HCT116 (cell line): ENCODE results near the gene SND1. TPM values are rescaled to one million over a fixed set of nuclear protein-coding genes. Genes with fewer than 3 reads are reported as not detected.
A peak's percentile ranks its signal among the peaks of the same experiment; 100 is the strongest.

Experiments
- ATAC-seq: fragments of 200-7000 bp; cut with Tn5 transposase; 2 replicates; pipeline ENCODE4 v1.9.1; 2020; ENCODE audit warnings: mild to moderate bottlenecking, moderate library complexity
- BruUV-seq: library from RNA; stranded (reverse); fragments of 400-500 nt; replicated peaks from 2 replicates; lab custom pipeline; 2021; lab: Mats Ljungman, UMichigan
- CTCF ChIA-PET: fragments of 300-600 bp; sonication (Branson Sonifier 250); formaldehyde crosslinking; loops from one replicate; lab custom pipeline; 2021; ENCODE audit warnings: antibody characterized with exemption; lab: Charles Lee
- POLR2A ChIA-PET: fragments of 300-600, 350-600 bp; sonication (Branson Sonifier 250); formaldehyde crosslinking; loops from one replicate; lab custom pipeline; 2021; ENCODE audit warnings: antibody characterized with exemption; lab: Charles Lee
- RAD21 ChIA-PET, 2 experiments: fragments of 300-600 bp; sonication (Branson Sonifier 250); formaldehyde crosslinking; loops; one replicate each; lab custom pipeline; 2023; ENCODE audit warnings: low total read pairs in 2 of 2; ENCODE audit not compliant: uncharacterized antibody in 2 of 2, unreplicated experiment in 2 of 2, low non-redundant PET in 1 of 2; lab: Charles Lee
- DNase-seq: peaks from one replicate; pipeline ENCODE4 v3.0.0-alpha.2; 2010; ENCODE audit warnings: low read depth, low spot score
- H2AFZ ChIP-seq: fragments of 200-600 bp; shearing (Covaris generic), sonication (generic); 2 replicates; pipeline ENCODE4 v1.6.1; 2017; ENCODE audit warnings: low read depth, mixed run types, mixed read lengths, antibody characterized with exemption, low read length; ENCODE audit not compliant: poor library complexity, severe bottlenecking
- H3K27ac ChIP-seq: 2 replicates; pipeline ENCODE4 v1.5.1; 2012; ENCODE audit warnings: low read depth, low read length
- H3K27me3 ChIP-seq: fragments of 200-600 bp; sonication (generic); 2 replicates; pipeline ENCODE4 v1.6.1; 2016; ENCODE audit warnings: mixed run types, low read length, mixed read lengths; ENCODE audit not compliant: insufficient read depth
- H3K36me3 ChIP-seq, 2 experiments: fragments of 200-500 bp in 1 of 2; fragments of 200-600 bp in 1 of 2; sonication (Bioruptor generic) in 1 of 2; sonication (generic) in 1 of 2; 2 replicates each; pipeline versions ENCODE4 v1.5.1 to v1.6.1; 2014 to 2016; ENCODE audit warnings: low read length in 2 of 2, inconsistent platforms in 1 of 2, mixed read lengths in 1 of 2, mixed run types in 1 of 2; ENCODE audit not compliant: insufficient read depth in 2 of 2, control insufficient read depth in 1 of 2
- H3K4me1 ChIP-seq, 2 experiments: fragments of 200-600 bp in 1 of 2; sonication (generic) in 1 of 2; 2 replicates each; pipeline versions ENCODE4 v1.5.1 to v1.6.1; 2012 to 2017; ENCODE audit warnings: low read length in 2 of 2, inconsistent platforms in 1 of 2, mild to moderate bottlenecking in 1 of 2, mixed read lengths in 1 of 2, mixed run types in 1 of 2, moderate library complexity in 1 of 2; ENCODE audit not compliant: insufficient read depth in 2 of 2, control insufficient read depth in 1 of 2
- H3K4me2 ChIP-seq: fragments of 200-600 bp; sonication (generic); 2 replicates; pipeline ENCODE4 v1.6.1; 2017; ENCODE audit warnings: mixed run types, low read length, mixed read lengths
- H3K4me3 ChIP-seq, 2 experiments: fragments of 200-600 bp in 1 of 2; sonication (generic) in 1 of 2; replicated peaks in 1 of 2; 2 replicates each; pipeline ENCODE4 v1.5.1; 2011 to 2016; ENCODE audit warnings: low read length in 2 of 2, control low read depth in 1 of 2, low read depth in 1 of 2, mild to moderate bottlenecking in 1 of 2, mixed read lengths in 1 of 2, mixed run types in 1 of 2
- H3K79me2 ChIP-seq: fragments of 200-600 bp; sonication (generic); 2 replicates; pipeline ENCODE4 v1.6.1; 2017; ENCODE audit warnings: mild to moderate bottlenecking, mixed run types, low read length, moderate library complexity, mixed read lengths; ENCODE audit not compliant: insufficient read depth
- H3K9ac ChIP-seq: fragments of 200-600 bp; sonication (generic); 2 replicates; pipeline ENCODE4 v1.6.1; 2016; ENCODE audit warnings: low read length, mixed read lengths
- H3K9me2 ChIP-seq: fragments of 200-600 bp; sonication (generic), shearing (Covaris generic); 2 replicates; pipeline ENCODE4 v1.6.1; 2017; ENCODE audit warnings: mixed run types, mild to moderate bottlenecking, moderate library complexity; ENCODE audit not compliant: insufficient read depth
- H3K9me3 ChIP-seq, 2 experiments: fragments of 200-500 bp in 1 of 2; fragments of 200-600 bp in 1 of 2; sonication (Bioruptor generic) in 1 of 2; sonication (generic) in 1 of 2; 2 replicates each; pipeline ENCODE4 v1.6.1; 2014 to 2017; ENCODE audit warnings: low read length in 2 of 2, mixed read lengths in 2 of 2, inconsistent platforms in 1 of 2, low read depth in 1 of 2, mild to moderate bottlenecking in 1 of 2, mixed run types in 1 of 2, moderate library complexity in 1 of 2; ENCODE audit not compliant: control insufficient read depth in 1 of 2, insufficient read depth in 1 of 2
- H4K20me1 ChIP-seq: fragments of 200-600 bp; sonication (generic), shearing (Covaris generic); 2 replicates; pipeline ENCODE4 v1.6.1; 2017; ENCODE audit warnings: mixed run types, mild to moderate bottlenecking, moderate library complexity; ENCODE audit not compliant: insufficient read depth
- CBX3 ChIP-seq: IDR thresholded peaks from 2 replicates; pipeline ENCODE4 v1.6.1; 2012; ENCODE audit warnings: low read depth
- EGR1 ChIP-seq: IDR thresholded peaks from 2 replicates; pipeline ENCODE4 v1.6.1; 2012; ENCODE audit warnings: low read depth
- ELF1 ChIP-seq: IDR thresholded peaks from 2 replicates; pipeline ENCODE4 v1.6.1; 2012; ENCODE audit warnings: low read depth, borderline replicate concordance
- POLR2A ChIP-seq: IDR thresholded peaks from 2 replicates; pipeline ENCODE4 v1.7.0; 2011; ENCODE audit warnings: borderline replicate concordance; ENCODE audit not compliant: insufficient read depth, insufficient read length; ENCODE audit errors: extremely low read depth
- REST ChIP-seq: IDR thresholded peaks from 2 replicates; pipeline ENCODE4 v1.6.1; 2012; ENCODE audit warnings: low read depth
- SP1 ChIP-seq: IDR thresholded peaks from 2 replicates; pipeline ENCODE4 v1.6.1; 2012; ENCODE audit warnings: low read depth
- intact Hi-C: fragments of 100-400 bp; cut with micrococcal nuclease; formaldehyde crosslinking; loops from 2 replicates; pipeline ENCODE4 v1.10.0; 2022
- total RNA-seq: library from RNA; stranded (reverse); gene quantifications from one replicate; pipeline ENCODE4 v1.2.1, GENCODE V29; 2021; ENCODE audit not compliant: unreplicated experiment

SND1 gene
- total RNA-seq, 1 experiment from 2014 or later = 169 TPM

GRCh38 chr7:127620406-127621233, 31.4 kb upstream of the SND1 start:
- Histone ChIP-seq H3K4me1 (no peaks in the 10 kb centered on the region), H3K9ac (no peak overlapping the region), H3K4me2 (no peak overlapping the region), H3K36me3 (no peaks in the 10 kb centered on the region), H3K79me2 (no peaks in the 10 kb centered on the region), H2AFZ (no peak overlapping the region), H3K27ac (no peak overlapping the region), H3K4me3 (no peak overlapping the region), H3K27me3 (peaks cover 78% of the 10 kb centered on the region), H4K20me1 (no peaks in the 10 kb centered on the region), H3K9me3 (no peaks in the 10 kb centered on the region)
- DNase-seq (no peak), ATAC-seq (0 out of 2 replicates have a peak, but pooled peaks have one; percentile 40)
- POLR2A ChIA-PET = no interaction called here
- intact Hi-C loops = no loop called here
- no TSS peak for BruUV-seq
- TF ChIP-seq REST (no peak), EGR1 (no peak), ELF1 (no peak), SP1 (no peak), POLR2A (no peak), CBX3 (no peak)
- TF ChIP-seq, all 23 proteins: peak for 0
- ChIA-PET CTCF (interaction anchor here (1.2 kb wide), 2 partner anchors 8 to 10 kb away, joined by 3 read pairs; no protein-coding TSS in a partner anchor), RAD21 (no interaction called here)
- no peaks in the 10 kb centered on the region for H3K9me2 ChIP-seq
